Measurements from ENCODE around the gene URI1.
A peak's percentile ranks its signal among the peaks of the same experiment; 100 is the strongest.

URI1 gene

DNA sequence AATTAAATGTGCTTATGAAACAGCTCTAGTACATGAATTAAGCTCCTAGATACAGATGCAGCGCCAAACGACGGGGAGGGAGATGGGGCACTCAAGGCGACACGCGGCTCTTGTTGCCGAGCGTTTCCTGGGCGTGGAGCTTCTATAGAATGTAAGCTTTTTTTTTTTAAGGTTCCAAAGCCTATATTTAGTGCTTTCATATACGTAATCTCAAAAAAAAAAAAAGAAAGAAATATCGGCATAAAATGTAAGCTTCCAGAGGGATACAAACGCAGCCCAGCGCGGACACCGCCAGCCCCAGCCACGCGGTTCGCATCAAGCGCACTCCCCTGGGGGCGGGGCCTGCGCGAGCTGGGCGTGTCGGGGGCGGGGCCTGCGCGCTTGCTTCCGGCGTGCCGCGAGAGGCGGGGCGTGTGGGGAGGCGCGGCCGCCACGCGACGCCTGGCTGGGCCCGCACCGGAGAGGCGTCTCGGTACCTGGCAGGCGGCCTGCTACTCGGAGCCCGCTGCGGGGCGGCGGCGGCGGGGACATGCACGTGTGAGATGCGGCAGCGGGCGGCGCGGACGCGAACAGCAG lies at the start of gene URI1:
URI1 (plus strand) TSS at position 412 of the 576 bp plus-strand sequence. CDS start 309 bp downstream, outside the sequence.
- peak within 1 kb of the TSS; percentile 90 to 93 for H3K4me3 ChIP-seq (replicated peaks in 1 of 2; ENCODE audit: low read depth in 2 of 2, low read length in 2 of 2)
- peak; percentile 85 to 88 for DNase-seq (ENCODE audit: low read depth in 2 of 2)
- TF ChIP-seq, protein P1, sequence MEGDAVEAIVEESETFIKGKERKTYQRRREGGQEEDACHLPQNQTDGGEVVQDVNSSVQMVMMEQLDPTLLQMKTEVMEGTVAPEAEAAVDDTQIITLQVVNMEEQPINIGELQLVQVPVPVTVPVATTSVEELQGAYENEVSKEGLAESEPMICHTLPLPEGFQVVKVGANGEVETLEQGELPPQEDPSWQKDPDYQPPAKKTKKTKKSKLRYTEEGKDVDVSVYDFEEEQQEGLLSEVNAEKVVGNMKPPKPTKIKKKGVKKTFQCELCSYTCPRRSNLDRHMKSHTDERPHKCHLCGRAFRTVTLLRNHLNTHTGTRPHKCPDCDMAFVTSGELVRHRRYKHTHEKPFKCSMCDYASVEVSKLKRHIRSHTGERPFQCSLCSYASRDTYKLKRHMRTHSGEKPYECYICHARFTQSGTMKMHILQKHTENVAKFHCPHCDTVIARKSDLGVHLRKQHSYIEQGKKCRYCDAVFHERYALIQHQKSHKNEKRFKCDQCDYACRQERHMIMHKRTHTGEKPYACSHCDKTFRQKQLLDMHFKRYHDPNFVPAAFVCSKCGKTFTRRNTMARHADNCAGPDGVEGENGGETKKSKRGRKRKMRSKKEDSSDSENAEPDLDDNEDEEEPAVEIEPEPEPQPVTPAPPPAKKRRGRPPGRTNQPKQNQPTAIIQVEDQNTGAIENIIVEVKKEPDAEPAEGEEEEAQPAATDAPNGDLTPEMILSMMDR (IDR thresholded peaks at IDR 0.05; ENCODE audit: low read depth, low read length), result no peak

DNA sequence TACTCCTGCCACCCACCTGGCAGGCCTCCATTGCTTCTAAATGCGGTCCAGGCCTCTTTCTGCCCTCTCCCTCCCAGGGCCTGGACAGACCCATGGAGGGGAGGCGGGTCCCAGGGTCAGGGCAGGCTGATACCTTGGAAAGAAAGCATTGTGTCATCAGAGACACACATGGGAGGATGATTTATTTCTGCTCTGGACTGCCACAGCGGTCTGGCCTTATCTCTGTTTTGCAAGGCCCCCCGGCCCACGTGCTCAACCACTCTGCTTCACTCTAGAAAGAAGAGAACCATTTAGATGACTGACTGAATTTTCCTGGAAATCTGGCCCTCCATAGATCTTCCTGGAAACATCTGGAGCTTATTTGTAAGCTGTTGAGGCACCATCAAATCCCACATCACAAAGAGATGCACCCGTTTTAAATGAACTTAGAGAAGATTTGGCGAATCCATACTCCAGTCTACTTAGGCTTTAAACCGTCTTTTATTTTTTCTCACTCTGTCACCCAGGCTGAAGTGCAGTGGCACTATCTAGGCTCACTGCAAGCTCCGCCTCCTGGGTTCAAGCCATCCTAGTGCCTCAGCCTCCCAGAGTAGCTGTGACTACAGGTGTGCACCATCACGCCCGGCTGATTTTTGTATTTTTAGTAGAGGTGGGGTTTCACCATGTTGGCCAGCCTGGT lies 48.3 kb upstream of the URI1 start:
- TF ChIP-seq, protein P1 (IDR thresholded peaks at IDR 0.05; ENCODE audit: low read depth, low read length), result no peak
- no peak overlapping the region for H3K4me3 ChIP-seq (replicated peaks in 1 of 2; ENCODE audit: low read depth in 2 of 2, low read length in 2 of 2)
- no peak for DNase-seq (ENCODE audit: low read depth in 2 of 2)

- H3K4me3 ChIP-seq (replicated peaks in 1 of 2; ENCODE audit: low read depth in 2 of 2, low read length in 2 of 2), result no peak overlapping the region
- TF ChIP-seq, protein P1 (IDR thresholded peaks at IDR 0.05; ENCODE audit: low read depth, low read length), result no peak
- DNase-seq (ENCODE audit: low read depth in 2 of 2), result no peak
Measured at GRCh38 chr19:29896802-29897201, 45.2 kb upstream of the URI1 start.

- TF ChIP-seq, protein P1 (IDR thresholded peaks at IDR 0.05; ENCODE audit: low read depth, low read length), result no peak
- H3K4me3 ChIP-seq (replicated peaks in 1 of 2; ENCODE audit: low read depth in 2 of 2, low read length in 2 of 2), result no peak overlapping the region
- DNase-seq (ENCODE audit: low read depth in 2 of 2), result no peak
Measured at GRCh38 chr19:29897466-29897865, 44.6 kb upstream of the URI1 start.

DNA sequence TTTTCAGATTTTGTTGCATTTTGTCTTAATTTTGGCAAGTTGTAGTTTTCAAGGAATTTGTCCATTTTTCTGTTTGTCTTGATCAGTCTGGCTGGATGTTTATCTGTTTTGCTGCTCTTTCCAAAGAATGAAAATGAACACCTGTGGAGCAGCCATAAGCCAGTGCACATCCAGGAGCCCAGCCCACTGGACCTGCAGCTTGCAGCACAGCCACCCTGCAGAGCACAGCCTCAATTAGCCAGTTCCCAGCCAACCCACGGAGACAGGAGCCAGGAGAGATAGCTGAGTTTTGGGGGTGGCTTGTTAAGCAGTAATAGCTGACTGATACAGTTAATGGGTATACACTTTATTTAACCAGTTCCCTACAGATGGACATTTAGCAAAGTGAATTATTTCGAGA lies 38.0 kb upstream of the URI1 start:
- TF ChIP-seq, protein P1 (IDR thresholded peaks at IDR 0.05; ENCODE audit: low read depth, low read length), result no peak
- DNase-seq (ENCODE audit: low read depth in 2 of 2), result no peak
- no peak overlapping the region for H3K4me3 ChIP-seq (replicated peaks in 1 of 2; ENCODE audit: low read depth in 2 of 2, low read length in 2 of 2)

DNA sequence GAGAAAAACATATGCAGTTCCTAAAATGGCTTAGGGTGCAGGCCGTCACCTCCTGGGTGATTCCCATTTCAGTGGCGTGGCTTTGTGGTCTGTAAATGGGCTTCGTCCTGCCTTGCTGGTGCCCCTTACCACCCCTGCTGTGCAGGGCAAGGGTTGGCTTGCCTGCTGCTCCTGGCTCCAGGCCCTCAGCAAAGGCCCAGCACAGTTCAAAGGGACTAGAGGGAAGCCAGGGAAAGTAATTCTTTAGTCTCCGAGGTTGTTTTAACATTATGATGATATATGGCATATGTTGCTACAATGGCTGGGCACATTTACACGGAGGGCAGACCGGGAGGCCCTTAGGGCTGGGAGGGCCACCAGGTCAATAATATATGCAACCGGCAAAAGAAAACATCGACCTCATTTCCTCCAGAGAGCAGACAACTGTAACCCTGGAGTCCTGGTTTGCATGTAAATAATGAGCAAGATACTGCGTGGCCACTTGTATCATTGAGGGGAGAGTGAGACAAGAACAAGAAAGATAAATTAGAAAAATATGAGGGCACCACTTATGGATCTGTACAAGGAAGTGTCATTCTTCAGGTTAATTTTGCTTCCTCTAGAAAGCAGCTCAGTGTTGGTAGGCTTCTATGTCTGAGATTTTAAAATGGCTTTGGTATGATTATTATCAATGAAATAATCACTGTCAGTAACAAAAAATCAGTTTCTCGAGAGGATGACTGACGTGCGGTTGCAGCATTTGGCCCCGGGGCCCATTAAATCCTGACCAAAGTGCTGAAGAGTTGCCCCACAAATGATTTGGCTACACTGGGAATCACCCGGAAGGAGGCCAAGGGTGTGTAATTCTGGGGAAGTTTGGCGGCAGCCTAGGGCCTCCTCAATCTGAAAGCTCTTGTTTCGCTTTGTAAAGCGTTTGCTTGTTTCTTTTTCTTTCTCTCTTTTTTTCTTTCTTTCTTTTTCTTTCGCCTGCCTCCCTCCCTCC lies 32.8 kb upstream of the URI1 start:
- no peak for DNase-seq (ENCODE audit: low read depth in 2 of 2)
- TF ChIP-seq, protein P1 (IDR thresholded peaks at IDR 0.05; ENCODE audit: low read depth, low read length), result no peak
- no peak overlapping the region for H3K4me3 ChIP-seq (replicated peaks in 1 of 2; ENCODE audit: low read depth in 2 of 2, low read length in 2 of 2)

Measured in cardiac fibroblast (primary cell).